Choroid plexus epithelial cell (primary cell): ENCODE data around the gene CAPRIN1.

ENCODE experiments used
- DNase-seq: peaks from one replicate; pipeline ENCODE4 v3.0.0-alpha.2; 2010; ENCODE audit warnings: low read depth
- H3K4me3 ChIP-seq: 2 replicates; pipeline ENCODE4 v1.5.1; 2011; ENCODE audit warnings: low read depth, mild to moderate bottlenecking, control low read depth, low read length, moderate library complexity
- CTCF ChIP-seq: conservative IDR thresholded peaks from 2 replicates; pipeline ENCODE4 v1.5.1; 2011; ENCODE audit warnings: low read depth, mild to moderate bottlenecking, control low read depth, inconsistent platforms, low read length, moderate library complexity

Gene CAPRIN1

GRCh38 chr11:34051349-34052035 is at the start of gene CAPRIN1:
TSS of gene CAPRIN1 (plus strand) at chr11:34051731. CDS start at chr11:34052421, 690 bp downstream.
- TF ChIP-seq CTCF: no peak
- peak within 1 kb of the TSS; percentile 97 for H3K4me3 ChIP-seq
- peak; percentile 88 for DNase-seq

GRCh38 chr11:34002420-34002819 is 49.1 kb upstream of the CAPRIN1 start:
- DNase-seq: no peak
- H3K4me3 ChIP-seq: no peak overlapping the region
- TF ChIP-seq CTCF: no peak

GRCh38 chr11:34004236-34004635 is 47.3 kb upstream of the CAPRIN1 start:
- no peak for TF ChIP-seq CTCF
- DNase-seq: no peak
- H3K4me3 ChIP-seq: no peak overlapping the region

GRCh38 chr11:34006876-34007275 is 44.7 kb upstream of the CAPRIN1 start:
- DNase-seq: peak; percentile 4
- TF ChIP-seq CTCF: no peak
- no peak overlapping the region for H3K4me3 ChIP-seq

GRCh38 chr11:34012734-34013133 is 38.8 kb upstream of the CAPRIN1 start:
- no peak for DNase-seq
- TF ChIP-seq CTCF: no peak
- H3K4me3 ChIP-seq: no peak overlapping the region

- no peak for DNase-seq
- H3K4me3 ChIP-seq: no peak overlapping the region
- TF ChIP-seq CTCF: no peak
Observed at GRCh38 chr11:34013898-34014571, 37.5 kb upstream of the CAPRIN1 start.
